Neural crest cell (in vitro differentiated cells): ENCODE data around the gene AAMP. TPM values are rescaled to one million over a fixed set of nuclear protein-coding genes. Genes with fewer than 3 reads are reported as not detected.

Experiments used
- DNase-seq: peaks from one replicate; pipeline ENCODE4 v3.0.0; 2021; ENCODE audit warnings: low read depth, mixed read lengths, low spot score
- H3K27ac Mint-ChIP-seq: one replicate; pipeline ENCODE4 v1.8.0; 2021; ENCODE audit warnings: mild to moderate bottlenecking, mixed read lengths; ENCODE audit not compliant: unreplicated experiment
- H3K27me3 Mint-ChIP-seq: 2 replicates; pipeline ENCODE4 v1.8.0; 2021; ENCODE audit warnings: low read depth, mild to moderate bottlenecking, mixed read lengths
- H3K36me3 Mint-ChIP-seq: 2 replicates; pipeline ENCODE4 v1.8.0; 2021; ENCODE audit warnings: low read depth, mild to moderate bottlenecking, mixed read lengths
- H3K4me1 Mint-ChIP-seq: 2 replicates; pipeline ENCODE4 v1.8.0; 2021; ENCODE audit warnings: mixed read lengths
- H3K4me3 Mint-ChIP-seq: one replicate; pipeline ENCODE4 v1.8.0; 2021; ENCODE audit warnings: mild to moderate bottlenecking, mixed read lengths
- H3K9me3 Mint-ChIP-seq: 2 replicates; pipeline ENCODE4 v1.8.0; 2021; ENCODE audit warnings: mixed read lengths
- CTCF ChIP-seq: fragments of 200-600 bp; sonication (generic); conservative IDR thresholded peaks from 2 replicates; pipeline ENCODE4 v1.5.0; 2021; ENCODE audit warnings: antibody characterized with exemption, mild to moderate bottlenecking
- total RNA-seq: library from RNA; stranded (reverse); gene quantifications from 2 replicates; pipeline ENCODE4 v1.2.1, GENCODE V29; 2021

Gene AAMP
- total RNA-seq, 1 donor from 2014 or later = 76.6 TPM

DNA sequence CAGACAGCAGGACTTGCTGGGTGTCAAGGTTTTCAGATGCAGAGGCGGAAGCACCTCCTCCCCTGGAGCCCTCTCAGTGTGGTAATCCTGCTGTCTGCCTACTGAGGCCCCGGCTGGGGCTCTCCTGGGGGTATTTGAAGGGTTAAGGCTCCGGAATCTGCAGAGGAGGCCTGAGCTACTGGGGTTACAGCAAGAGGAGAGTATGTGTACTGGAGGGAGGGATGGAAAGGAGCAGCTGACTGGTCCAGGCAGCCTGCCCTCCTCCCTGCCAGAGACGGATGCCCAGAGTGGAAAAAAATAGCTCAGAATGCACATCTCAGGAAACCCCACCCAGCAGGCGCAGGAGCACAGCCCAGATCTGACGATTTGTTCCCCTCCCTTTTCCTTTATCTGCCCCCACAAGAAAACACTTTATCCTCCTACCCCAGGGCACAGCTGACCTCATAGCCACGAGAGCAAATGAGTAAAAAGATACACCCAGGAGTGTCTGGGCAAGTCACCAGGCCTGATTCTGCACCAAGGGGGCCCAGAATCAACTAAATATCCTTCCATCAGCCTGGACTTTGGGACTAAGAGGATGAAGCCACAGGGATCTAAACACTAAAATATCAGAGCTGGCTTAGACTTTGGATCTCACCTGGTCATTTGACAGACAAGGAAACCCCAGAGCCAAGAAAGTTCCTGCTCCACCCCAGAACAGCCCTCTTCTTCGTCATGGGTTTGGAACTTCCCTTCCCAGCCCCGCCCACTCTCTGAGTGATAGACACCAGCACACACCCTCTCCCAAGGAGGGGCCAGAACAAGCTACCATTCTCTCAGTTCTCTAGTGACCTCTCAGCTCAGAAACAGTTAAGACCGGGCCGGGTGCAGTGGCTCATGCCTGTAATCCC lies 16.9 kb upstream of the AAMP start:
- Mint-ChIP-seq H3K27me3 (no peaks in the 10 kb centered on the region), H3K4me1 (peaks cover 28% of the 10 kb centered on the region), H3K9me3 (no peaks in the 10 kb centered on the region), H3K27ac (peak overlapping the region; percentile 80), H3K4me3 (peak overlapping the region; percentile 16), H3K36me3 (no peaks in the 10 kb centered on the region)
- TF ChIP-seq CTCF = no peak
- peak; percentile 34 for DNase-seq

GRCh38 chr2:218285604-218286003 lies 15.7 kb upstream of the AAMP start:
- Mint-ChIP-seq H3K27me3 (no peaks in the 10 kb centered on the region), H3K27ac (peak overlapping the region; percentile 73), H3K4me1 (peaks cover 28% of the 10 kb centered on the region), H3K36me3 (no peaks in the 10 kb centered on the region), H3K9me3 (no peaks in the 10 kb centered on the region), H3K4me3 (no peak overlapping the region)
- TF ChIP-seq CTCF = no peak
- no peak for DNase-seq

GRCh38 chr2:218284106-218284811 lies 14.3 kb upstream of the AAMP start:
- DNase-seq = no peak
- TF ChIP-seq CTCF = no peak
- Mint-ChIP-seq H3K36me3 (no peaks in the 10 kb centered on the region), H3K27ac (peak overlapping the region; percentile 62), H3K27me3 (no peaks in the 10 kb centered on the region), H3K4me1 (peaks cover 18% of the 10 kb centered on the region), H3K4me3 (no peak overlapping the region), H3K9me3 (no peaks in the 10 kb centered on the region)

DNA sequence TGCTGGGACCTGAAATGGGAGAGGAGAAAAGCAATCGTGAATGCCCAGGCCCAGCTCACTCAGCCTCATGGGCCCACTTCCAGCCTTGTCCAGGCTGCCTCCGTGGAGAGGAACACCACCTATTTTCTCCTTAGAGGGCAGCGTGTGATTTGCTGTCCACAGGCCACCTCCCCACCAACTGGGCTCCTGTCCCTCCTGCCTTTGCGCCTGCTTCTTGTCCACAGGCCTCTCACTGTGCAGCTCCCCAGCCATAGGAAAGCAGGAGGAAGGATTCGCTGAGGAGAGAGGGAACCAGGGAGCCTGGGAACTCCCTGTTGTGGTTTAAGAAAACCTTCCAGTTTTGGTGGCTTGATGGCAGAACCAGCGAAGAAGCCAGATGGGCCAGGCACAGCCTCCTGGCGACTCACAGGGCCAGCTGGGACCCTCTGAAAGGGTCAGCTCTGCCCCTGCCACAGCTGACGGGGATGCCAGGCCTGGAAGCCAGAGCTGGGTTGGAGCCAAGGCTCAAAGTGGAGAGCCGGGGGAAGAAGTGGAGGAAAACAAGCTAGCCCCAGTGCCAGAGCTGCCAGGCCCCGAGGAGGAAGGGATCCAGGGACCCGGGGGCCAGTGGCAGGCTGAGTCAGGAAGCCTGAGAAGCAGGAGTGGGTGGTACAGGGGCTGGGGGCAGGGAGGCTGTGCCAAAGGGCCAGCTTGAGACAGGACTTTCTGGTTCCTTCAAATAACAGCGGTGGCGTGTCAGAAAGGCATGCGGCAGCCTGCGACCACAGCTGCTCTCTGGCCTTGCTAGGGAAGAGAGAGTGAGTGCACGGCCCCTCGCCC lies 12.4 kb upstream of the AAMP start:
- Mint-ChIP-seq H3K4me1 (peaks cover 12% of the 10 kb centered on the region), H3K27me3 (no peaks in the 10 kb centered on the region), H3K4me3 (no peak overlapping the region), H3K9me3 (no peaks in the 10 kb centered on the region), H3K27ac (peak overlapping the region; percentile 81), H3K36me3 (no peaks in the 10 kb centered on the region)
- TF ChIP-seq CTCF = no peak
- DNase-seq = no peak

DNA sequence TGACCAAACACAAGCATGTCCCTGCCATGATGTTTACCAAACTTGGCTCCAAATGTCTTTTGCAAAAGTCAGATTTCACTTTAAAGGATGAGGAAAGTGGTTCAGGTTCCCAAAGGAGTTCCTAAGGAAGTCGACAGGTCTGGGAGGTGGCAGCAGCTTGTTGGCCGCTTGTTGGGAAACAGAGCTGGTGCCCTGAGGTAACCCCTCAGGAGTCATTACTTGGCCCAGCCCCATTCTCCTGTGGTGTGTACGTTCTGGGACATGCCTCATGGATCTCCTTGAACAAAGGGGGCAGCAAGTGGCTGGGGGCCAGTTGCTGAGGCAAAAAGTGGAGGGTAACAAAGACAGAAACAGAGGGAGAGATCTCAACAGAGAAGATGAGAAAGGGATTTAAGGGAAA lies 11.5 kb upstream of the AAMP start:
- no peak overlapping the region for H3K4me3 Mint-ChIP-seq
- H3K4me1 Mint-ChIP-seq = peaks cover 3% of the 10 kb centered on the region
- H3K9me3 Mint-ChIP-seq = no peaks in the 10 kb centered on the region
- H3K27me3 Mint-ChIP-seq = no peaks in the 10 kb centered on the region
- no peaks in the 10 kb centered on the region for H3K36me3 Mint-ChIP-seq
- no peak overlapping the region for H3K27ac Mint-ChIP-seq
- DNase-seq = no peak
- no peak for TF ChIP-seq CTCF
